HG03060 (cell line): ENCODE data around the gene LGMN.

Experiments
- ATAC-seq: cut with Tn5 transposase; IDR thresholded peaks from one replicate; pipeline ENCODE4 v1.9.1; 2021; ENCODE audit warnings: low read depth, moderate number of reproducible peaks; ENCODE audit not compliant: unreplicated experiment

The LGMN gene

GRCh38 chr14:92657457-92658142 is 90.8 kb downstream of the LGMN start:
- ATAC-seq = no peak

GRCh38 chr14:92656306-92657081 is 91.9 kb downstream of the LGMN start:
- ATAC-seq = no peak

- no peak for ATAC-seq
Observed at GRCh38 chr14:92655419-92656201, 92.8 kb downstream of the LGMN start.

- ATAC-seq = no peak
Observed at GRCh38 chr14:92654239-92654901, 94.1 kb downstream of the LGMN start.
